DMS53 (cell line): ENCODE measurements around the gene ZSCAN5A.
A peak's percentile ranks its signal among the peaks of the same experiment; 100 is the strongest.
"Not testable (repeated sequence)": the region's sequence is repeated elsewhere in the genome, so short reads cannot be mapped to it uniquely, and the experiment has no call there.

ENCODE experiments used
- DNase-seq: peaks from one replicate; lab custom pipeline; 2025; lab: John Stamatoyannopoulos, UW

The ZSCAN5A gene

GRCh38 chr19:56315077-56315828 is 614 bp upstream of the ZSCAN5A start:
- DNase-seq: peak; percentile 98

GRCh38 chr19:56314018-56314380 is 640 bp downstream of the ZSCAN5A start:
- peak; percentile 90 for DNase-seq

GRCh38 chr19:56312787-56313657 is 1.6 kb downstream of the ZSCAN5A start:
- DNase-seq: no peak

GRCh38 chr19:56312342-56312741 is 2.3 kb downstream of the ZSCAN5A start:
- no peak for DNase-seq

GRCh38 chr19:56310462-56310861 is 4.2 kb downstream of the ZSCAN5A start:
- DNase-seq: no peak

- DNase-seq: peak; percentile 69
Measured at GRCh38 chr19:56309511-56310185, 5.0 kb downstream of the ZSCAN5A start.

GRCh38 chr19:56308792-56309191 is 5.8 kb downstream of the ZSCAN5A start:
- DNase-seq: no peak

GRCh38 chr19:56307062-56307461 is 7.6 kb downstream of the ZSCAN5A start:
- not testable (repeated sequence) for DNase-seq

- no peak for DNase-seq
Measured at GRCh38 chr19:56306016-56306415, 8.6 kb downstream of the ZSCAN5A start.

- no peak for DNase-seq
Measured at GRCh38 chr19:56304243-56304642, 10.4 kb downstream of the ZSCAN5A start.

GRCh38 chr19:56301886-56302620 is 12.6 kb downstream of the ZSCAN5A start:
- DNase-seq: no peak

GRCh38 chr19:56301155-56301554 is 13.5 kb downstream of the ZSCAN5A start:
- no peak for DNase-seq

GRCh38 chr19:56299688-56300087 is 15.0 kb downstream of the ZSCAN5A start:
- no peak for DNase-seq

- no peak for DNase-seq
Measured at GRCh38 chr19:56297010-56297409, 17.6 kb downstream of the ZSCAN5A start.

- DNase-seq: no peak
Measured at GRCh38 chr19:56295531-56296455, 18.8 kb downstream of the ZSCAN5A start.

GRCh38 chr19:56294549-56294948 is 20.1 kb downstream of the ZSCAN5A start:
- DNase-seq: no peak

- no peak for DNase-seq
Measured at GRCh38 chr19:56291867-56292266, 22.8 kb downstream of the ZSCAN5A start.

- DNase-seq: no peak
Measured at GRCh38 chr19:56290104-56290503, 24.5 kb downstream of the ZSCAN5A start.

GRCh38 chr19:56284746-56285145 is 29.9 kb downstream of the ZSCAN5A start:
- no peak for DNase-seq

- no peak for DNase-seq
Measured at GRCh38 chr19:56282809-56283208, 31.8 kb downstream of the ZSCAN5A start.

- DNase-seq: no peak
Measured at GRCh38 chr19:56273563-56274117, 41.0 kb downstream of the ZSCAN5A start.
